HepG2 (cell line): ENCODE results near the gene MAP3K8. TPM values are rescaled to one million over a fixed set of nuclear protein-coding genes. Genes with fewer than 3 reads are reported as not detected.

Source experiments
- ARNTL ChIP-seq: sonication (generic); formaldehyde crosslinking; IDR thresholded peaks from 2 replicates; pipeline ENCODE4 v1.4.0; 2020; ENCODE audit warnings: mild to moderate bottlenecking, missing genetic modification reagents
- ATF6 ChIP-seq: sonication (generic); formaldehyde crosslinking; conservative IDR thresholded peaks from 2 replicates; pipeline ENCODE4 v1.4.0; 2020; ENCODE audit warnings: missing genetic modification reagents
- BHLHE40 ChIP-seq: IDR thresholded peaks from 2 replicates; pipeline ENCODE4 v1.6.1; 2011; ENCODE audit warnings: low read length, improper control_type of control experiment
- ESRRA ChIP-seq: sonication (generic); formaldehyde crosslinking; IDR thresholded peaks from 2 replicates; pipeline ENCODE4 v1.5.1; 2020; ENCODE audit warnings: mild to moderate bottlenecking, low read depth, missing genetic modification reagents
- GATA4 ChIP-seq: sonication (generic); IDR thresholded peaks from 2 replicates; pipeline ENCODE4 v1.6.1; 2016; ENCODE audit warnings: antibody characterized with exemption, low read depth, borderline replicate concordance
- LRRFIP1 ChIP-seq: sonication (generic); formaldehyde crosslinking; conservative IDR thresholded peaks from 2 replicates; pipeline ENCODE4 v1.4.0; 2020; ENCODE audit warnings: missing genetic modification reagents
- MEF2D ChIP-seq: sonication (generic); formaldehyde crosslinking; IDR thresholded peaks from 2 replicates; pipeline ENCODE4 v1.5.1; 2020; ENCODE audit warnings: mild to moderate bottlenecking, missing genetic modification reagents
- MTA1 ChIP-seq: sonication (generic); formaldehyde crosslinking; IDR thresholded peaks from 2 replicates; pipeline ENCODE4 v1.4.0; 2020; ENCODE audit warnings: missing genetic modification reagents, mild to moderate bottlenecking, borderline replicate concordance
- NR2F1 ChIP-seq, 2 experiments: fragments of 450-650 bp in 1 of 2; formaldehyde crosslinking in 1 of 2; IDR thresholded peaks; 2 replicates each; pipeline versions ENCODE4 v1.5.0 to v1.6.1; 2016 to 2020; ENCODE audit warnings: mild to moderate bottlenecking in 1 of 2, missing compliant biosample characterization in 1 of 2, missing genetic modification reagents in 1 of 2, moderate library complexity in 1 of 2
- SALL1 ChIP-seq: sonication (generic); formaldehyde crosslinking; IDR thresholded peaks from 2 replicates; pipeline ENCODE4 v1.8.0; 2022; ENCODE audit warnings: mild to moderate bottlenecking, missing genetic modification reagents
- SUZ12 ChIP-seq: fragments of 150-350 bp; IDR thresholded peaks from 2 replicates; pipeline ENCODE4 v1.6.1; 2014; ENCODE audit warnings: low read depth, low read length
- TFE3 ChIP-seq: IDR thresholded peaks from 2 replicates; pipeline ENCODE4 v1.6.1; 2016
- ZNF18 ChIP-seq: sonication (generic); formaldehyde crosslinking; IDR thresholded peaks from 2 replicates; pipeline ENCODE4 v1.8.0; 2022; ENCODE audit warnings: mild to moderate bottlenecking, missing genetic modification reagents; ENCODE audit not compliant: insufficient replicate concordance
- ZNF235 ChIP-seq: sonication (generic); formaldehyde crosslinking; IDR thresholded peaks from 2 replicates; pipeline ENCODE4 v1.8.1; 2023; ENCODE audit warnings: mild to moderate bottlenecking, missing genetic modification reagents, borderline replicate concordance
- ZNF530 ChIP-seq: sonication (generic); formaldehyde crosslinking; IDR thresholded peaks from 2 replicates; pipeline ENCODE4 v1.5.0; 2020; ENCODE audit warnings: low read depth, mild to moderate bottlenecking, missing genetic modification reagents
- ZNF547 ChIP-seq: sonication (generic); formaldehyde crosslinking; IDR thresholded peaks from 2 replicates; pipeline ENCODE4 v1.5.1; 2020; ENCODE audit warnings: mild to moderate bottlenecking, missing genetic modification reagents
- ZNF577 ChIP-seq: sonication (generic); formaldehyde crosslinking; IDR thresholded peaks from 2 replicates; pipeline ENCODE4 v1.4.0; 2020; ENCODE audit warnings: mild to moderate bottlenecking, low read depth, missing genetic modification reagents, borderline replicate concordance
- ZNF691 ChIP-seq: sonication (generic); formaldehyde crosslinking; IDR thresholded peaks from 2 replicates; pipeline ENCODE4 v1.4.0; 2020; ENCODE audit warnings: missing genetic modification reagents, low read depth, mild to moderate bottlenecking, borderline replicate concordance
- ZZZ3 ChIP-seq: sonication (generic); formaldehyde crosslinking; IDR thresholded peaks from 2 replicates; pipeline ENCODE4 v1.4.0; 2020; ENCODE audit warnings: missing genetic modification reagents, mild to moderate bottlenecking, borderline replicate concordance
- polyA plus RNA-seq, 8 experiments: library from polyadenylated mRNA; depleted of rRNA in 3 of 8; stranded (reverse) in 7 of 8; unstranded in 1 of 8; fragments of >200 nt; fragmentation: Illumina TruSeq in 4 of 8; extraction: Trizol in 4 of 8; gene quantifications; 2 replicates each; pipeline versions ENCODE4 v1.2.1 to v1.2.3, GENCODE V29; 2011 to 2016; ENCODE audit warnings: low read depth in 4 of 8, missing spikeins in 1 of 8, mixed read lengths in 1 of 8; ENCODE audit not compliant: insufficient read depth in 1 of 8
- total RNA-seq, 5 experiments: library from RNA; depleted of rRNA; stranded (reverse); fragments of >200 nt; fragmentation: Illumina TruSeq; extraction: Trizol; gene quantifications; 2 replicates each; pipeline ENCODE4 v1.2.3, GENCODE V29; 2016; ENCODE audit warnings: low read depth in 1 of 5

MAP3K8 gene
- total and polyA plus RNA-seq, 2 of the 13 experiments (the other 11 are each of a cell fraction or from before 2014, with no cell fraction given) = 19.3 to 37.9 TPM

GRCh38 chr10:30432622-30433305 is 1.2 kb upstream of the MAP3K8 start (continued):
- TF ChIP-seq ZNF691 (CRISPR knock-in tag) = no peak
- no peak for TF ChIP-seq ZNF530 (CRISPR knock-in tag)
- no peak for TF ChIP-seq ZNF577 (CRISPR knock-in tag)
- no peak for TF ChIP-seq NR2F1 (CRISPR knock-in tag; IDR thresholded peaks at IDR 0.05)
- 0 out of 2 replicates have a peak, but pooled peaks have one; percentile 9 for TF ChIP-seq MEF2D (CRISPR knock-in tag)
- TF ChIP-seq ZNF18 (CRISPR knock-in tag) = no peak
- peak; percentile 23; the same call in 1 of the 2 replicates for TF ChIP-seq ARNTL
- TF ChIP-seq SALL1 = no peak
- TF ChIP-seq TFE3 = no peak
- no peak for TF ChIP-seq ATF6 (CRISPR knock-in tag)
- TF ChIP-seq ZNF235 = no peak
- no peak for TF ChIP-seq ZNF547 (CRISPR knock-in tag)
- no peak for TF ChIP-seq SUZ12
- 0 out of 2 replicates have a peak, but pooled peaks have one; percentile 5 for TF ChIP-seq MTA1 (CRISPR knock-in tag)
- TF ChIP-seq LRRFIP1 (CRISPR knock-in tag) = no peak
- TF ChIP-seq ESRRA = no peak
- TF ChIP-seq GATA4 = no peak
- TF ChIP-seq ZZZ3 = no peak
- no peak for TF ChIP-seq BHLHE40
